ENCODE measurements around the gene CHRNA1.

DNA sequence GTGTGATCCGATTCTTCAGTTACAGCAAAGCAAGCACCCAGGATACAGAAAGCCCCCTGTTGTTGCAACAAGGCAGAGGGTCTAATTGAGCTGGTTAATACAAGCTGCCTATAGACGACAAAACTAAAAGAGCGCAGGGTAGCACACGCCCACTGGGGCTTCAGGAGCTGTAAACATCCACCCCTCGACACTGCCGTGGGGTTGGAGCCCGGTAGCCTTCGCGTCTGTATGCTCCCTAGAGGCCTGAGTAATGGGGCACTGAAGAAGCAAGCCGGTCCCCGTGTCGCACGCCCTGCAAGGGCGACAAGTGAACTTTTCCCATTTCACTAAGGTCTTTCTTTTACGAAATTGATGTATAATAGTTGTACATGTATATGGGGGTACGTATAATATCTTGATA, 24.7 kb upstream of the CHRNA1 start:
- TF ChIP-seq, protein P1, sequence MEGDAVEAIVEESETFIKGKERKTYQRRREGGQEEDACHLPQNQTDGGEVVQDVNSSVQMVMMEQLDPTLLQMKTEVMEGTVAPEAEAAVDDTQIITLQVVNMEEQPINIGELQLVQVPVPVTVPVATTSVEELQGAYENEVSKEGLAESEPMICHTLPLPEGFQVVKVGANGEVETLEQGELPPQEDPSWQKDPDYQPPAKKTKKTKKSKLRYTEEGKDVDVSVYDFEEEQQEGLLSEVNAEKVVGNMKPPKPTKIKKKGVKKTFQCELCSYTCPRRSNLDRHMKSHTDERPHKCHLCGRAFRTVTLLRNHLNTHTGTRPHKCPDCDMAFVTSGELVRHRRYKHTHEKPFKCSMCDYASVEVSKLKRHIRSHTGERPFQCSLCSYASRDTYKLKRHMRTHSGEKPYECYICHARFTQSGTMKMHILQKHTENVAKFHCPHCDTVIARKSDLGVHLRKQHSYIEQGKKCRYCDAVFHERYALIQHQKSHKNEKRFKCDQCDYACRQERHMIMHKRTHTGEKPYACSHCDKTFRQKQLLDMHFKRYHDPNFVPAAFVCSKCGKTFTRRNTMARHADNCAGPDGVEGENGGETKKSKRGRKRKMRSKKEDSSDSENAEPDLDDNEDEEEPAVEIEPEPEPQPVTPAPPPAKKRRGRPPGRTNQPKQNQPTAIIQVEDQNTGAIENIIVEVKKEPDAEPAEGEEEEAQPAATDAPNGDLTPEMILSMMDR (IDR thresholded peaks at IDR 0.05) = no peak
- no peak for TF ChIP-seq POLR2A (IDR thresholded peaks at IDR 0.05)

Data from esophagus squamous epithelium (tissue), 4 donors.